Activated CD4-positive, alpha-beta T cell treated with anti-CD3 and anti-CD28 coated beads, Interleukin-2, amount 50 U/mL, for 48 hours (primary cell): Measurements from ENCODE around the gene CD3G.
A peak's percentile ranks its signal among the peaks of the same experiment; 100 is the strongest.

Source experiments
- DNase-seq, 2 experiments: peaks; one replicate each; pipeline ENCODE4 v3.0.0-alpha.2; 2020

CD3G gene

GRCh38 chr11:118343981-118344515 lies at the start of gene CD3G:
CD3G (plus strand) TSS chr11:118344344; CDS start chr11:118344424, 80 bp downstream.
- peak; percentile 76 to 81 for DNase-seq

DNA sequence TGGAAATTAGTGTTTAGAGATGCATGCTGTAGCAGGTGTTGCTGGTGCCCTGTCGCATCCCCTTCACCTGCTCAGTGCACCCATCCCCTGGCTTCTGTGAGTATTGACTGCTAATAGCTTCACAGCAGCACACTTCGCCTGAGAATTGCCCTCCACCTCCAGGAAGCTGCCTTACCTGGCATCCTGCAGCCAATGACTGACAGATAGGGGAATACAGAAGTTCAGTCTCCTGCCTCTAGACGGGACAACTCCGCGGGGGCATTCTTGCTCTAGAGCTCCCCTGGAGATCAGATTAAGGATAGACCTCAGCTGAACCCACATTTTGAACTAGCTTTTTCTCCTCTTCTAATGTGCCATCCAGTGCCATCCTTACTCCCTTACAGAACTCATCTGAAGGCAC lies 48.9 kb upstream of the CD3G start:
- no peak for DNase-seq

- DNase-seq = peak in 1 of 2 experiments; percentile 55
Observed at GRCh38 chr11:118295815-118296454, 48.2 kb upstream of the CD3G start.

GRCh38 chr11:118301600-118302195 lies 42.4 kb upstream of the CD3G start:
- no peak for DNase-seq

DNA sequence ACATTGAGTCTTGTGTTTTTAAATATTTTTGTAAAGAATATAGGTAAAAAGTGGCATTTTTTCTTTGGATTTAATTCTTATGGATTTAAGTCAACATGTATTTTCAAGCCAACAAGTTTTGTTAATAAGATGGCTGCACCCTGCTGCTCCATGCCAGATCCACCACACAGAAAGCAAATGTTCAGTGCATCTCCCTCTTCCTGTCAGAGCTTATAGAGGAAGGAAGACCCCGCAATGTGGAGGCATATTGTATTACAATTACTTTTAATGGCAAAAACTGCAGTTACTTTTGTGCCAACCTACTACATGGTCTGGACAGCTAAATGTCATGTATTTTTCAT lies 39.9 kb upstream of the CD3G start:
- DNase-seq = no peak

DNA sequence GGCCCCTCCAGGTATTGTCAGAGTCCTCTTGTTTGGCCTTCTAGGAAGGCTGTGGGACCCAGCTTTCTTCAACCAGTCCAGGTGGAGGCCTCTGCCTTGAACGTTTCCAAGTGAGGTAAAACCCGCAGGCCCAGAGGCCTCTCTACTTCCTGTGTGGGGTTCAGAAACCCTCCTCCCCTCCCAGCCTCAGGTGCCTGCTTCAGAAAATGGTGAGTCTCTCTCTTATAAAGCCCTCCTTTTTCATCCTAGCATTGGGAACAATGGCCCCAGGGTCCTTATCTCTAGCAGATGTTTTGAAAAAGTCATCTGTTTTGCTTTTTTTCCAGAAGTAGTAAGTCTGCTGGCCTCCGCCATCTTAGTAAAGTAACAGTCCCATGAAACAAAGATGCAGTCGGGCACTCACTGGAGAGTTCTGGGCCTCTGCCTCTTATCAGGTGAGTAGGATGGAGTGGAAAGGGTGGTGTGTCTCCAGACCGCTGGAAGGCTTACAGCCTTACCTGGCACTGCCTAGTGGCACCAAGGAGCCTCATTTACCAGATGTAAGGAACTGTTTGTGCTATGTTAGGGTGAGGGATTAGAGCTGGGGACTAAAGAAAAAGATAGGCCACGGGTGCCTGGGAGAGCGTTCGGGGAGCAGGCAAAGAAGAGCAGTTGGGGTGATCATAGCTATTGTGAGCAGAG lies 39.4 kb upstream of the CD3G start, which contains the start of gene CD3E:
Gene CD3E (plus strand): TSS at position 163 of the 681 bp plus-strand sequence. CDS start 223 bp downstream, at position 386.
- peak; percentile 69 to 77 for DNase-seq

DNA sequence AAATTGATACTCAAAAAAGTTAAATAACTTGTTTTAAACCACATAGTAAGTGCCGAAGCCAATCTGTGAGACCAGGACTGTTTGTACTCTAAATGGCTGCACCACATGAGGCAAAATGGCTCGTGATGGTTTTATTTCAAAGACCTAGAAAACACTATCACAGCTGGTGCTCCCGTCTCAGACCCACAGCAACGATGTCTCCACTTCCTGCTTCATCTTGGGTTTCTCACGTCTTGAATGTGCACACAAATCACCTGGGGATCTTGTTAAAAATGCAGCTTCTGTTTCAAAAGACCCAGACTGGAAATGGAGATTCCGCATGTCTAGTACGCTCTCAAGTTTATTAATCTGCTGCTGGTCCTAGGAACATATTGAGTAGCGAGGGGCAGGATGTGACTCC lies 38.4 kb upstream of the CD3G start:
- peak in 1 of 2 experiments; percentile 43 for DNase-seq

DNA sequence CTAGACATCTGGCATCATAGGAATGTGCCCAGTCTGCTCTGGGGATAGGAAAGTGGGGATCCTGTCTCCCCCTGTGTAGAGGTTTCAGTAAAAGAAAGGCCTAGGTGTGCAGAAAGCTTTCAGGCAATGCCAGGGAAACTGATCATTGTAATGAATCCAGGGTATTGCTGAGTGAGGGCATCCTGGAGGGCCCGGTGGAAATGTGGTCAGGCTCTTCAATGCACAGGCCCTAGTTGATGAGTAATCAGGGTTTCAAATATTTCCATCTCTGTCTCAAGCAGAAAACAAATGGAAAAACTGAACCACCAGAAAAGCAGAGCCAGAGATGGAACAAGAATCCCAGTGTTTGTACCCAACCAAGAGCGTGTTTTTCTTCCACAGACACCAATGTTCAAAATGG lies 37.6 kb upstream of the CD3G start:
- DNase-seq = peak in 1 of 2 experiments; percentile 67

DNA sequence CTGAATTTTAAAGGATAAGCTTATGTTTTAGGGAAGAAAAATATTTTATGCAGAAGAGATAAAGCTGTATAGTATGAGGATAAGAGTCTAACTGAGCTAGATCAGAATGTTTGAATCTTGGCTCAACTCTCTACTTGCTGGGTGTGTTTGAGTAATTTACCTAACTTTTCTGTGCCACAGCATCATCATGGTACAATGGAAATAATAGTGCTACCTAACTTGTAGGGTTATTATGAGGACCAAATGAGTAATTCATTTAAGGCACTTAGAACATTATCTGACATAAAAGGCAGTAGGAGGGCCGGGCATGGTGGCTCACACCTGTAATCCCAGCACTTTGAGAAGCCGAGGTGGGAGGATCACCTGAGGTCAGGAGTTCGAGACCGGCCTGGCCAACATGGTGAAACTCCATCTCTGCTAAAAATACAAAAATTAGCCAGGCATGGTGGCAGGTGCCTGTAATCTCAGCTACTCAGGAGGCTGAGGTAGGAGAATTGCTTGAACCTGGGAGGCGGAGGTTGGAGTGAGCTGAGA lies 35.1 kb upstream of the CD3G start:
- peak in 1 of 2 experiments; percentile 41 for DNase-seq

DNA sequence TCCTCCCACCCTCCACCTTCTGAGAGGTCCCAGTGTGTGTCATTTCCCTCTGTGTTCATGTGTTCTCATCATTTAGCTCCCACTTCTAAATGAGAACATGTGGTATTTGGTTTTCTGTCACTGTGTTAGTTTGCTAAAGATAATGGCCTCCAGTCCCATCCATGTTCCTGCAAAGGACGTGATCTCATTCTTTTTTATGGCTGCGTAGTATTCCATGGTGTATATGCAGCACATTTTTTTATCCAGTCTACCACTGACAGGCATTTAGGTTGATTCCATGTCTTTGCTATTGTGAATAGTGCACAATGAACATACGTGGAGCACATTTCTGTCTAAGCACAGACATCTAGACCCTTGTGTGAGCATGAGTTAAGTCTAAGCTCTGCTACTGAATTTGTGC lies 33.9 kb upstream of the CD3G start:
- DNase-seq = no peak

- DNase-seq = no peak
Observed at GRCh38 chr11:118310781-118311485, 33.2 kb upstream of the CD3G start.

- no peak for DNase-seq
Observed at GRCh38 chr11:118311518-118311917, 32.6 kb upstream of the CD3G start.

DNA sequence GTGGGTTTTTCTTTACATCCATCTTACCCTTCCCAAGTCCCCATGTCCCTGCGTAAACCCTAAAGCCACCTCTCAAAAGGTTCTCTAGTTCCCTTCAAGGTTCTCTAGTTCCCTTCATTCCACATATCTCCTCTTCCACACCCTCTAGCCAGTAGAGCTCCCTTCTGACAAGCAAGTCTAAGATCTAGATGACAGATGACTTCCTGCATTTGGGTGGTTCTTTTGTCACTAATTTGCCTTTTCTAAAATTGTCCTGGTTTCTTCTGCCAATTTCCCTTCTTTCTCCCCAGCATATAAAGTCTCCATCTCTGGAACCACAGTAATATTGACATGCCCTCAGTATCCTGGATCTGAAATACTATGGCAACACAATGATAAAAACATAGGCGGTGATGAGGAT lies 31.8 kb upstream of the CD3G start:
- DNase-seq = no peak

- no peak for DNase-seq
Observed at GRCh38 chr11:118313242-118313641, 30.9 kb upstream of the CD3G start.

GRCh38 chr11:118314988-118315411 lies 29.1 kb upstream of the CD3G start:
- no peak for DNase-seq

GRCh38 chr11:118318124-118318523 lies 26.0 kb upstream of the CD3G start:
- no peak for DNase-seq

- no peak for DNase-seq
Observed at GRCh38 chr11:118318581-118319336, 25.4 kb upstream of the CD3G start.

- DNase-seq = no peak
Observed at GRCh38 chr11:118319337-118319707, 24.8 kb upstream of the CD3G start.

DNA sequence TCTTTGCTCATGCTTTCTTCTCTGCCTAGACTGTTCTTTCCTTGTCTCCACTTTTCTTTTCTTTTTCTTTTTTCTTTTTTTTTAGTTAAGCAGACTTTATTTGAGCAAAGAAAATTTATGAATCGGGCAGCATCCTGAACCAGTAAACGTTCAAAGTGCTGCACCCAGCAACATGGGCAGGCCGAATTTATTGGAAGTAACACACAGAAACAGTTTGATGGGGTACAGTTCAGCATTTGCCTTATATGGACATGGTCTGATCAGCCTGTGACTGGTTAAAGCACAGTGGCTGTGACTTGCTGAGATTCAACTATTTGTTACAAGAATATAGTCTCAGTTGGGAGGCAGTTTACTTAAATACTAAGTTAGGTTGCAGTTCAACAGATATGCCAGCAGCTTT lies 23.6 kb upstream of the CD3G start:
- no peak for DNase-seq

- no peak for DNase-seq
Observed at GRCh38 chr11:118321386-118322082, 22.6 kb upstream of the CD3G start.

DNA sequence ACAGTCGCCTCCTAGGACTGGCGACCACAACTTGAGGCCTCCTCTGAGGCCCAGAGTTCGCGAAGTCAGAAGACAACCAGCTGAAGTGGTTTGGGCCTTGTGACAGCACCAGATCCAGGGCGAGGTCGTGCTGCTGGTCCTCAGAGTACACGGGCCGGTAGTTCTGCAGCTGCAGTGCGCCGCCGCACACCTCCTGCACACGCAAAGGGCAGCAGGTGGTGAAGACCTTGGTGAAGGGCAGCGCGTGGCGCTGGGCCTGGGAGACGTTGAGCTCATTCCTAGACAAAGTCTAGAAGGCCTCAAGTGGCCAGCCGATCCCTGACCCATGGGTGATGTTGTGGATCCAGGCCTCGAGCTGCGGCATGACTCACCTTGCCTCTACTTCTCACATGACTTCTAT lies 21.4 kb upstream of the CD3G start:
- DNase-seq = no peak

DNA sequence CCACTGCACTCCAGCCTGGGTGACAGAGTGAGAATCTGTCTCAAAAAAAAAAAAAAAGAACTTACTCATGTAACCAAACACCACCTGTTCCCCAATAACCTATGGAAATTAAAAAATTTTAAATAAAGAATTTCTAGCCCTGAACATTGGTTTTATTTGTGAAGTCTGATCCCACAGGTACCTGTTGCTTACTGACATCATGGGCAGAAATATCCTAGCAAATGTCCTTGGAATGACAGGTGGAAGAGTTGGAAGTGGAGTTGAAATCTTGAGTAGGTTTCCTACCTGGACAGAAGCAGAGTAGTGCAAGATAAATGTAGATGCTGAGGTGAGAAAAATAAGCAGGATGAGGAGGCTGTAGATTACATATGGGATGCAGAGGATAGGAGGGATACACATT lies 18.9 kb upstream of the CD3G start:
- no peak for DNase-seq
